Endothelial cell of umbilical vein (primary cell): ENCODE results near the gene SLC7A8. TPM values are rescaled to one million over a fixed set of nuclear protein-coding genes. Genes with fewer than 3 reads are reported as not detected.

Experiments used
- BruUV-seq: library from RNA; stranded (reverse); fragments of 400-500 nt; replicated peaks from 2 replicates; lab custom pipeline; 2021; lab: Mats Ljungman, UMichigan
- CTCF ChIA-PET: fragments of 300-600, 350-600 bp; sonication (Branson Sonifier 250); formaldehyde crosslinking; loops from one replicate; lab custom pipeline; 2021; ENCODE audit warnings: antibody characterized with exemption, inconsistent platforms; lab: Charles Lee
- POLR2A ChIA-PET: fragments of 300-600, 350-600 bp; sonication (Branson Sonifier 250); formaldehyde crosslinking; loops from one replicate; lab custom pipeline; 2021; ENCODE audit warnings: antibody characterized with exemption, inconsistent platforms; lab: Charles Lee
- DNase-seq: peaks from one replicate; pipeline ENCODE4 v3.0.0-alpha.2; 2011; ENCODE audit warnings: low read depth, low spot score
- FAIRE-seq: peaks from 2 replicates; lab custom pipeline; 2011; peaks lifted over from hg19 to GRCh38; lab: Jason Lieb, UNC
- H2AFZ ChIP-seq: 2 replicates; pipeline ENCODE4 v1.6.0; 2012; ENCODE audit warnings: low read depth, low read length, control low read depth, inconsistent platforms
- H3K27ac ChIP-seq: 2 replicates; pipeline ENCODE4 v1.5.1; 2011; ENCODE audit warnings: low read depth, mild to moderate bottlenecking, control low read depth, low read length, moderate library complexity; ENCODE audit not compliant: insufficient read depth
- H3K27me3 ChIP-seq, 2 experiments: 2 replicates each; pipeline versions ENCODE4 v1.6.0 to v1.6.1; 2011; ENCODE audit warnings: low read length in 2 of 2, mixed read lengths in 1 of 2; ENCODE audit not compliant: control insufficient read depth in 2 of 2, insufficient read depth in 2 of 2
- H3K36me3 ChIP-seq, 2 experiments: 2 replicates in 1 of 2; 3 replicates in 1 of 2; pipeline ENCODE4 v1.5.1; 2011; ENCODE audit warnings: low read length in 2 of 2, mild to moderate bottlenecking in 1 of 2, moderate library complexity in 1 of 2; ENCODE audit not compliant: control insufficient read depth in 2 of 2, insufficient read depth in 2 of 2; ENCODE audit errors: extremely low read depth in 1 of 2
- H3K4me1 ChIP-seq: 3 replicates; pipeline ENCODE4 v1.5.1; 2011; ENCODE audit warnings: mild to moderate bottlenecking, low read length; ENCODE audit not compliant: control insufficient read depth, insufficient read depth; ENCODE audit errors: extremely low read depth
- H3K4me2 ChIP-seq: 2 replicates; pipeline ENCODE4 v1.6.1; 2011; ENCODE audit warnings: low read length, control low read depth, mixed read lengths; ENCODE audit not compliant: insufficient read depth
- H3K4me3 ChIP-seq, 3 experiments: fragments of 200-600 bp in 1 of 3; sonication (generic), shearing (Covaris generic) in 1 of 3; replicated peaks in 1 of 3; 2 replicates each; pipeline ENCODE4 v1.5.1; 2011 to 2016; ENCODE audit warnings: control low read depth in 3 of 3, low read length in 3 of 3, mild to moderate bottlenecking in 2 of 3, inconsistent platforms in 1 of 3, low read depth in 1 of 3, moderate library complexity in 1 of 3; ENCODE audit not compliant: insufficient read depth in 1 of 3
- H3K79me2 ChIP-seq: 2 replicates; pipeline ENCODE4 v1.6.0; 2012; ENCODE audit warnings: low read length, inconsistent platforms; ENCODE audit not compliant: control insufficient read depth, insufficient read depth
- H3K9ac ChIP-seq: replicated peaks from 2 replicates; pipeline ENCODE3; 2011; ENCODE audit warnings: low read length, control low read depth; ENCODE audit not compliant: insufficient read depth; ENCODE audit errors: extremely low read depth
- H3K9me1 ChIP-seq: replicated peaks from 3 replicates; pipeline ENCODE4 v1.6.0; 2011; ENCODE audit warnings: mild to moderate bottlenecking, low read length; ENCODE audit not compliant: control insufficient read depth, insufficient read depth; ENCODE audit errors: extremely low read depth
- H3K9me3 ChIP-seq: replicated peaks from 2 replicates; pipeline ENCODE4 v1.5.1; 2012; ENCODE audit warnings: low read length, inconsistent platforms; ENCODE audit not compliant: control insufficient read depth, insufficient read depth
- H4K20me1 ChIP-seq: replicated peaks from 2 replicates; pipeline ENCODE3; 2011; ENCODE audit warnings: mild to moderate bottlenecking, low read length; ENCODE audit not compliant: control insufficient read depth, insufficient read depth; ENCODE audit errors: extremely low read depth
- EZH2 ChIP-seq: IDR thresholded peaks from 2 replicates; pipeline ENCODE4 v1.6.1; 2012; ENCODE audit warnings: borderline replicate concordance, low read depth, mild to moderate bottlenecking, moderate library complexity, low read length, inconsistent platforms; ENCODE audit not compliant: severe bottlenecking
- FOS ChIP-seq: IDR thresholded peaks from 2 replicates; pipeline ENCODE4 v1.6.1; 2011; ENCODE audit warnings: mild to moderate bottlenecking, low read length, moderate library complexity, borderline replicate concordance; ENCODE audit not compliant: insufficient read depth
- GATA2 ChIP-seq: IDR thresholded peaks from 2 replicates; pipeline ENCODE4 v1.7.0; 2011; ENCODE audit warnings: low read depth, mild to moderate bottlenecking, moderate library complexity, mixed read lengths, low read length; ENCODE audit not compliant: insufficient read length, insufficient read depth
- MAX ChIP-seq: IDR thresholded peaks from 2 replicates; pipeline ENCODE4 v1.6.1; 2011; ENCODE audit not compliant: insufficient read depth, insufficient read length
- MYC ChIP-seq: IDR thresholded peaks from one replicate; pipeline ENCODE4 v1.6.1; 2011; ENCODE audit warnings: mild to moderate bottlenecking, low read depth, low read length
- POLR2A ChIP-seq: IDR thresholded peaks from 2 replicates; pipeline ENCODE4 v1.6.1; 2012; ENCODE audit warnings: low read depth, mild to moderate bottlenecking, control low read depth, low read length
- POLR2AphosphoS5 ChIP-seq: IDR thresholded peaks from 2 replicates; pipeline ENCODE4 v1.6.1; 2012; ENCODE audit warnings: low read depth, mild to moderate bottlenecking, control low read depth, low read length, moderate library complexity; ENCODE audit not compliant: insufficient read depth
- dilution Hi-C: fragments of 300-500 bp; cut with MboI; formaldehyde crosslinking; loops from one replicate; pipeline ENCODE4 v1.15.0; 2019; ENCODE audit warnings: low sequenced_read_pairs; ENCODE audit not compliant: extremely low pct_ligation_motif_present
- intact Hi-C: fragments of 100-400 bp; cut with micrococcal nuclease; formaldehyde crosslinking; loops from one replicate; pipeline ENCODE4 v1.10.0; 2022
- polyA plus RNA-seq, 4 experiments: library from polyadenylated mRNA; depleted of rRNA in 3 of 4; stranded (reverse) in 3 of 4; unstranded in 1 of 4; fragments of >200 nt; gene quantifications; 2 replicates each; pipeline versions ENCODE4 v1.2.1 to v1.2.3, GENCODE V29; 2011 to 2012; ENCODE audit warnings: missing spikeins in 1 of 4
- total RNA-seq: library from RNA; stranded (reverse); gene quantifications from 2 replicates; pipeline ENCODE4 v1.2.3, GENCODE V29; 2021

SLC7A8 gene
- total and polyA plus RNA-seq, 2 donors (not counting 3 experiments of a cell fraction or from before 2014, with no cell fraction given) = 0.76 to 1.1 TPM

- no peak for TF ChIP-seq POLR2A
- TF ChIP-seq EZH2 = no peak
- no peak for TF ChIP-seq GATA2
- no peak for TF ChIP-seq MYC
- TF ChIP-seq FOS = no peak
- TF ChIP-seq MAX = no peak
- TF ChIP-seq POLR2AphosphoS5 = no peak
- intact Hi-C loops (no loop called here), dilution Hi-C loops (no loop called here)
- H3K4me1 ChIP-seq = peaks cover 8% of the 10 kb centered on the region
- CTCF ChIA-PET = interaction anchor here (0.8 to 2.4 kb wide), 4 partner anchors 16 to 49 kb away, joined by 3 to 20 read pairs (median 4); partner anchors contain the start of gene SLC7A8
- no peak for FAIRE-seq
- DNase-seq = no peak
- H3K4me3 ChIP-seq = no peak overlapping the region
- H3K36me3 ChIP-seq = no peaks in the 10 kb centered on the region
- H3K9ac ChIP-seq = no peak overlapping the region
- no peak overlapping the region for H3K4me2 ChIP-seq
- no peaks in the 10 kb centered on the region for H3K9me1 ChIP-seq
- no peaks in the 10 kb centered on the region for H4K20me1 ChIP-seq
- no peaks in the 10 kb centered on the region for H3K9me3 ChIP-seq
- H3K27me3 ChIP-seq = no peaks in the 10 kb centered on the region
- H3K79me2 ChIP-seq = no peaks in the 10 kb centered on the region
- POLR2A ChIA-PET = no interaction called here
- H3K27ac ChIP-seq = no peak overlapping the region
- no TSS peak for BruUV-seq
- H2AFZ ChIP-seq = no peak overlapping the region
These were observed 46.2 kb downstream of the SLC7A8 start for GRCh38 chr14:23137192-23137812.
